HUES48 (cell line): ENCODE measurements around the gene PPP3CB.

Source experiments
- H3K27ac ChIP-seq: one replicate; pipeline ENCODE4 v1.7.0; 2013; ENCODE audit warnings: low read depth, low read length, inconsistent platforms
- H3K27me3 ChIP-seq: 2 replicates; pipeline ENCODE4 v1.6.1; 2013; ENCODE audit warnings: mild to moderate bottlenecking, low read length; ENCODE audit not compliant: control insufficient read depth, insufficient read depth
- H3K36me3 ChIP-seq: 2 replicates; pipeline ENCODE4 v1.6.1; 2013; ENCODE audit warnings: low read length; ENCODE audit not compliant: control insufficient read depth, insufficient read depth
- H3K4me1 ChIP-seq: 2 replicates; pipeline ENCODE4 v1.6.1; 2013; ENCODE audit warnings: mild to moderate bottlenecking, low read length; ENCODE audit not compliant: control insufficient read depth, insufficient read depth
- H3K4me3 ChIP-seq: 2 replicates; pipeline ENCODE4 v1.5.1; 2013; ENCODE audit warnings: mild to moderate bottlenecking, low read depth, low read length
- H3K9ac ChIP-seq: 2 replicates; pipeline ENCODE4 v1.6.1; 2013; ENCODE audit warnings: mild to moderate bottlenecking, low read depth, low read length, moderate library complexity
- H3K9me3 ChIP-seq: 2 replicates; pipeline ENCODE4 v1.6.1; 2013; ENCODE audit warnings: low read length; ENCODE audit not compliant: control insufficient read depth, insufficient read depth

Gene PPP3CB

GRCh38 chr10:73509695-73510094 lies 13.9 kb upstream of the PPP3CB start:
- Histone ChIP-seq H3K36me3 (peaks cover 7% of the 10 kb centered on the region), H3K4me1 (peaks cover 14% of the 10 kb centered on the region), H3K27ac (no peak overlapping the region)

GRCh38 chr10:73506491-73506890 lies 10.7 kb upstream of the PPP3CB start:
- Histone ChIP-seq H3K4me3 (peak overlapping the region; percentile 44; the same call in 1 of the 2 replicates), H3K36me3 (peaks cover 28% of the 10 kb centered on the region), H3K27ac (peak overlapping the region; percentile 68), H3K9me3 (no peaks in the 10 kb centered on the region), H3K4me1 (peaks cover 14% of the 10 kb centered on the region), H3K27me3 (no peaks in the 10 kb centered on the region), H3K9ac (no peak overlapping the region)

More at GRCh38 chr10:73509695-73510094, 13.9 kb upstream of the PPP3CB start:
- Histone ChIP-seq H3K9ac (no peak overlapping the region), H3K27me3 (no peaks in the 10 kb centered on the region), H3K9me3 (no peaks in the 10 kb centered on the region), H3K4me3 (no peak overlapping the region)

- Histone ChIP-seq H3K9me3 (no peaks in the 10 kb centered on the region), H3K9ac (peak overlapping the region; percentile 54; the same call in 1 of the 2 replicates), H3K27ac (peak overlapping the region; percentile 68), H3K4me3 (peak overlapping the region; percentile 44), H3K4me1 (peaks cover 14% of the 10 kb centered on the region), H3K27me3 (no peaks in the 10 kb centered on the region), H3K36me3 (peaks cover 28% of the 10 kb centered on the region)
Measured at GRCh38 chr10:73506074-73506473, 10.2 kb upstream of the PPP3CB start.

GRCh38 chr10:73503037-73503436 lies 7.2 kb upstream of the PPP3CB start:
- H3K9ac ChIP-seq, result no peak overlapping the region
- H3K27ac ChIP-seq, result no peak overlapping the region
- H3K27me3 ChIP-seq, result no peaks in the 10 kb centered on the region
- H3K4me1 ChIP-seq, result peaks cover 14% of the 10 kb centered on the region
- H3K9me3 ChIP-seq, result no peaks in the 10 kb centered on the region
- no peak overlapping the region for H3K4me3 ChIP-seq
- H3K36me3 ChIP-seq, result peaks cover 55% of the 10 kb centered on the region

GRCh38 chr10:73501651-73502050 lies 5.8 kb upstream of the PPP3CB start:
- H3K4me3 ChIP-seq, result no peak overlapping the region
- H3K36me3 ChIP-seq, result peaks cover 60% of the 10 kb centered on the region
- H3K27me3 ChIP-seq, result no peaks in the 10 kb centered on the region
- H3K4me1 ChIP-seq, result peaks cover 11% of the 10 kb centered on the region
- no peaks in the 10 kb centered on the region for H3K9me3 ChIP-seq
- H3K27ac ChIP-seq, result no peak overlapping the region
- no peak overlapping the region for H3K9ac ChIP-seq

- Histone ChIP-seq H3K9ac (no peak overlapping the region), H3K27me3 (no peaks in the 10 kb centered on the region), H3K9me3 (no peaks in the 10 kb centered on the region), H3K27ac (no peak overlapping the region), H3K36me3 (peaks cover 34% of the 10 kb centered on the region), H3K4me1 (peaks cover 12% of the 10 kb centered on the region; the same call in 1 of the 2 replicates), H3K4me3 (no peak overlapping the region)
Measured at GRCh38 chr10:73497623-73498022, 1.8 kb upstream of the PPP3CB start.

- Histone ChIP-seq H3K27ac (peak overlapping the region; percentile 95), H3K27me3 (no peaks in the 10 kb centered on the region), H3K4me1 (peaks cover 12% of the 10 kb centered on the region; the same call in 1 of the 2 replicates)
Measured at GRCh38 chr10:73495226-73495883, 469 bp downstream of the PPP3CB start.

GRCh38 chr10:73494877-73495225 lies 973 bp downstream of the PPP3CB start:
- Histone ChIP-seq H3K4me1 (peaks cover 12% of the 10 kb centered on the region; the same call in 1 of the 2 replicates), H3K4me3 (peak overlapping the region; percentile 99), H3K36me3 (peaks cover 20% of the 10 kb centered on the region), H3K9ac (peak overlapping the region; percentile 77), H3K27me3 (no peaks in the 10 kb centered on the region), H3K27ac (peak overlapping the region; percentile 95), H3K9me3 (no peaks in the 10 kb centered on the region)

More at GRCh38 chr10:73495226-73495883, 469 bp downstream of the PPP3CB start:
- peak overlapping the region; percentile 77 for H3K9ac ChIP-seq
- peaks cover 25% of the 10 kb centered on the region for H3K36me3 ChIP-seq
- H3K4me3 ChIP-seq, result peak overlapping the region; percentile 99
- no peaks in the 10 kb centered on the region for H3K9me3 ChIP-seq

GRCh38 chr10:73494213-73494612 lies 1.6 kb downstream of the PPP3CB start:
- no peak overlapping the region for H3K27ac ChIP-seq

GRCh38 chr10:73493781-73494180 lies 2.0 kb downstream of the PPP3CB start:
- Histone ChIP-seq H3K36me3 (peaks cover 10% of the 10 kb centered on the region), H3K4me3 (no peak overlapping the region), H3K27ac (no peak overlapping the region), H3K4me1 (peaks cover 12% of the 10 kb centered on the region; the same call in 1 of the 2 replicates), H3K9ac (no peak overlapping the region), H3K9me3 (no peaks in the 10 kb centered on the region), H3K27me3 (no peaks in the 10 kb centered on the region)

More at GRCh38 chr10:73494213-73494612, 1.6 kb downstream of the PPP3CB start:
- Histone ChIP-seq H3K36me3 (peaks cover 14% of the 10 kb centered on the region), H3K27me3 (no peaks in the 10 kb centered on the region), H3K4me3 (no peak overlapping the region), H3K9ac (no peak overlapping the region), H3K4me1 (peaks cover 12% of the 10 kb centered on the region; the same call in 1 of the 2 replicates), H3K9me3 (no peaks in the 10 kb centered on the region)

GRCh38 chr10:73486601-73487000 lies 9.2 kb downstream of the PPP3CB start:
- Histone ChIP-seq H3K36me3 (peaks cover 4% of the 10 kb centered on the region; the same call in 1 of the 2 replicates), H3K9ac (no peak overlapping the region), H3K4me3 (no peak overlapping the region), H3K9me3 (no peaks in the 10 kb centered on the region), H3K4me1 (no peaks in the 10 kb centered on the region), H3K27me3 (no peaks in the 10 kb centered on the region), H3K27ac (no peak overlapping the region)
